Thymus (tissue), 14 donors: ENCODE measurements around the gene FCMR. TPM values are rescaled to one million over a fixed set of nuclear protein-coding genes. Genes with fewer than 3 reads are reported as not detected.

Experiments
- DNase-seq, 9 donors: peaks; one replicate each; pipeline ENCODE4 v3.0.0-alpha.2; 2013; ENCODE audit warnings: low spot score in 9 of 9, low read depth in 6 of 9, missing footprints in 1 of 9
- H3K27ac ChIP-seq, 2 donors: one replicate each; pipeline ENCODE4 v1.5.1; 2013; ENCODE audit warnings: control low read depth in 1 of 2, low read depth in 1 of 2, low read length in 1 of 2, mild to moderate bottlenecking in 1 of 2, moderate library complexity in 1 of 2
- H3K27me3 ChIP-seq, 2 donors: one replicate each; pipeline ENCODE4 v1.5.1; 2013; ENCODE audit warnings: low read length in 1 of 2; ENCODE audit not compliant: control insufficient read depth in 2 of 2, insufficient read depth in 1 of 2
- H3K36me3 ChIP-seq, 2 donors: one replicate each; pipeline ENCODE4 v1.5.1; 2013; ENCODE audit warnings: low read length in 1 of 2, mild to moderate bottlenecking in 1 of 2, moderate library complexity in 1 of 2; ENCODE audit not compliant: control insufficient read depth in 2 of 2, insufficient read depth in 2 of 2
- H3K4me1 ChIP-seq, 2 donors: one replicate each; pipeline ENCODE4 v1.5.1; 2013; ENCODE audit warnings: low read length in 2 of 2; ENCODE audit not compliant: control insufficient read depth in 2 of 2, insufficient read depth in 2 of 2
- H3K4me3 ChIP-seq, 2 donors: one replicate each; pipeline ENCODE4 v1.5.1; 2013; ENCODE audit warnings: low read length in 2 of 2, control low read depth in 1 of 2, mild to moderate bottlenecking in 1 of 2
- H3K9me3 ChIP-seq, 2 donors: one replicate each; pipeline ENCODE4 v1.5.1; 2013; ENCODE audit warnings: low read length in 1 of 2, mild to moderate bottlenecking in 1 of 2; ENCODE audit not compliant: control insufficient read depth in 2 of 2, insufficient read depth in 1 of 2
- WGBS: extraction: QIAGEN DNeasy Blood & Tissue Kit; methylation state at CpG from one replicate; pipeline ENCODE4 v1.1.7; 2013; 5-methylcytosine and 5-hydroxymethylcytosine counted together
- long read RNA-seq, 10 donors: transcript quantifications; one replicate each; lab custom pipeline, GENCODE V29; 2026
- polyA plus RNA-seq: library from polyadenylated mRNA; stranded (reverse); fragments of 200-250 nt; gene quantifications from one replicate; pipeline ENCODE4 v1.2.3, GENCODE V29; 2013
- total RNA-seq: library from RNA; stranded (reverse); fragments of 120-200 nt; gene quantifications from one replicate; pipeline ENCODE4 v1.2.4, GENCODE V29; 2013
- donor health status: healthy.

Gene FCMR
- total RNA-seq (38.9 TPM), polyA plus RNA-seq (59.0 TPM)
- long read RNA-seq, donor 1, partial matches to known transcripts, result 5 of 6 reads
- long read RNA-seq, donor 1, other reads (novel, unspliced or antisense), result 0 of 6 reads
- long read RNA-seq, donor 2, transcript FCMR-206 (2 exons, 572 nt), result minor isoform, 5 of 46 reads
- long read RNA-seq, donor 2, transcript FCMR-209 (2 exons, 587 nt), result minor isoform, 8 of 46 reads
- long read RNA-seq, donor 2, transcript FCMR-201 (8 exons, 1,950 nt), result major isoform, 13 of 46 reads
- long read RNA-seq, donor 2, partial matches to known transcripts, result 15 of 46 reads
- long read RNA-seq, donor 2, other reads (novel, unspliced or antisense), result 0 of 46 reads
- long read RNA-seq, donor 3, transcript FCMR-209 (2 exons, 587 nt), result minor isoform, 9 of 35 reads
- long read RNA-seq, donor 3, transcript FCMR-201 (8 exons, 1,950 nt), result major isoform, 11 of 35 reads
- long read RNA-seq, donor 3, transcript FCMR-206 (2 exons, 572 nt), result minor isoform, 7 of 35 reads
- long read RNA-seq, donor 3, partial matches to known transcripts, result 5 of 35 reads
- long read RNA-seq, donor 3, other reads (novel, unspliced or antisense), result 0 of 35 reads
- long read RNA-seq, donor 4, partial matches to known transcripts, result 7 of 14 reads
- long read RNA-seq, donor 4, other reads (novel, unspliced or antisense), result 0 of 14 reads
- long read RNA-seq, donor 5, transcript FCMR-201 (8 exons, 1,950 nt), result major isoform, 11 of 28 reads
- long read RNA-seq, donor 5, transcript FCMR-209 (2 exons, 587 nt), result minor isoform, 5 of 28 reads
- long read RNA-seq, donor 5, partial matches to known transcripts, result 5 of 28 reads
- long read RNA-seq, donor 5, other reads (novel, unspliced or antisense), result 0 of 28 reads
- long read RNA-seq, donor 6, transcript FCMR-201 (8 exons, 1,950 nt), result major isoform, 5 of 14 reads
- long read RNA-seq, donor 6, partial matches to known transcripts, result 0 of 14 reads
- long read RNA-seq, donor 6, other reads (novel, unspliced or antisense), result 0 of 14 reads
- long read RNA-seq, donor 7, transcript FCMR-201 (8 exons, 1,950 nt), result minor isoform, 5 of 21 reads
- long read RNA-seq, donor 7, transcript FCMR-209 (2 exons, 587 nt), result major isoform, 6 of 21 reads
- long read RNA-seq, donor 7, partial matches to known transcripts, result 6 of 21 reads
- long read RNA-seq, donor 7, other reads (novel, unspliced or antisense), result 0 of 21 reads
- long read RNA-seq, donor 8, partial matches to known transcripts, result 5 of 7 reads
- long read RNA-seq, donor 8, other reads (novel, unspliced or antisense), result 0 of 7 reads
- long read RNA-seq, donor 9, transcript FCMR-201 (8 exons, 1,950 nt), result major isoform, 7 of 19 reads
- long read RNA-seq, donor 9, partial matches to known transcripts, result 5 of 19 reads
- long read RNA-seq, donor 9, other reads (novel, unspliced or antisense), result 0 of 19 reads
- long read RNA-seq, donor 10, partial matches to known transcripts, result 0 of 5 reads
- long read RNA-seq, donor 10, other reads (novel, unspliced or antisense), result 0 of 5 reads

GRCh38 chr1:206921772-206922265 lies at the start of gene FCMR:
Gene FCMR, minus strand, starts transcription at chr1:206921941. Its CDS starts 87 bp downstream, at chr1:206921854.
- H3K4me1 ChIP-seq, result peaks cover 41 to 74% of the 10 kb centered on the region in 2 donors
- H3K27ac ChIP-seq, result peak within 1 kb of the TSS; percentile 99
- WGBS, result 2% methylated on average over 7 of the region's 7 CpGs
- peak within 1 kb of the TSS; percentile 60 to 61 for H3K4me3 ChIP-seq
- peaks cover 0 to 7% of the 10 kb centered on the region in 2 donors for H3K9me3 ChIP-seq
- peaks cover 0 to 3% of the 10 kb centered on the region in 2 donors for H3K36me3 ChIP-seq
- H3K27me3 ChIP-seq, result no peaks in the 10 kb centered on the region
- DNase-seq, result peak in 8 of 9 donors; percentile 69 to 93 (median 81)

GRCh38 chr1:206971029-206971655 lies 49.4 kb upstream of the FCMR start:
- WGBS, result 96% methylated on average over 2 of the region's 2 CpGs
- no peaks in the 10 kb centered on the region for H3K36me3 ChIP-seq
- H3K27me3 ChIP-seq, result no peaks in the 10 kb centered on the region
- H3K27ac ChIP-seq, result no peak overlapping the region
- DNase-seq, result no peak
- peaks cover 7 to 13% of the 10 kb centered on the region in 2 donors for H3K4me1 ChIP-seq
- no peak overlapping the region for H3K4me3 ChIP-seq
- H3K9me3 ChIP-seq, result no peaks in the 10 kb centered on the region

DNA sequence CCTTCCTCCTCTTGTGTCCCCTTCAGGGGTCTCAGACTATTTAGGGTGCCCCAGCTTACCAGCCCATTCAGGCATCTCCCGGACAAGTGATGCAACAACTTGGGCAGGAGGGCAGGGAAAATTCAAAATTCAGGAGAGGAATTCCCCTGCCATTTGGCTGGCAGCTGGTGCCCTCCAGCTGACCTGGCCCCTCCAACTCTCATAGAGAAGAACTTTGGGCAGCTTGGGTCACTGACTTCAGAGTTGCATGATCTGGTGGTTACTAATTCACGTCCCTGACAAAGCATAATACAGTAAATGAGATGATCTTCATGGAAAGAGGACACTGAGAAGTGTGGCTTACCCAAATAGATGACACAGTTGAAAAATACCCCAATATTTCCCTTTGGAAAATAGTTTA lies 48.7 kb upstream of the FCMR start, which contains the start of gene FCAMR:
TSS of gene FCAMR (minus strand) at position 15 of the 400 bp plus-strand sequence. CDS start 335 bp downstream, outside the sequence.
- WGBS, result 93% methylated on average over 2 of the region's 2 CpGs
- Histone ChIP-seq H3K36me3 (no peaks in the 10 kb centered on the region), H3K27me3 (no peaks in the 10 kb centered on the region), H3K27ac (no peak within 1 kb of the TSS), H3K4me3 (no peak within 1 kb of the TSS), H3K4me1 (peaks cover 7 to 13% of the 10 kb centered on the region in 2 donors), H3K9me3 (no peaks in the 10 kb centered on the region)
- DNase-seq, result no peak

- DNase-seq, result no peak
- WGBS, result 81% methylated on average over 5 of the region's 5 CpGs
- H3K36me3 ChIP-seq, result no peaks in the 10 kb centered on the region
- H3K27ac ChIP-seq, result no peak overlapping the region
- H3K9me3 ChIP-seq, result no peaks in the 10 kb centered on the region
- H3K4me3 ChIP-seq, result no peak overlapping the region
- no peaks in the 10 kb centered on the region for H3K27me3 ChIP-seq
- peaks cover 7 to 13% of the 10 kb centered on the region in 2 donors for H3K4me1 ChIP-seq
These were observed 47.3 kb upstream of the FCMR start for GRCh38 chr1:206969090-206969489.

DNA sequence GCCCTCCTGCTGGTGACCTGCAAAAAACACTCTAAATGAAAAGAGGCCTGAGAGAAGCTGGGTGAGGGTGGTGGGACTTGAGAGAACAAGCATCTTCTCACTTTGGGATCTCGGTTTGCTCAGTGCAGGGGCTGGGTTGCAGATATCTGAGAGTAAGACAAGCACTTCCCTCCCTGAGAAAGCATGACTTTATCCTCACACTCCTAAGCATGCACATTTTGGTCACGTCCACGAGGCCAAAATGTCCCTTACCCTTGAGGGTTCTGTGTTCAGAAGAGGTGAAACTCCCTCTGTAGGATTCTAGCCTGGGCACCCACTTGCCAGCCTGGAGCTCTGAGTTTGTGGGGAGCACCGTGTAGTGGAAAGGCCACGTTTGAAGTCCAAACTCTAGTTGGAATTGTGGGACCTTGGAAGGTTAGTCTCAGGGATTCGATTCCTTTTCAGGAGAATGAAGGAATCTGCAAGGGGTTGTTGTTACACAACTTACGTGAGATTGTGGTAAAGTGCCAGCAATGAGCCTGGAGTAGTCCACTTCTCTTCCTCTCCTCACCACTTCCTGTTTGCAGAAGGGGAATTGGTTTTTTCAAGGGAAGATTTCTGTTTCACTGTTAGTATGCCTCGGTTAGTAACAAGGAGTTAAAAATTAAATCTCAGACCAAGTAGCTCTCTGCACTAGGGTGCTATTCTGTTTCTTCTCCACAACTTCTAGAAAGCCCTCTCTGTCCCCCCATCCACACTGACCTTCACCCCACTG lies 45.5 kb upstream of the FCMR start:
- Histone ChIP-seq H3K36me3 (no peaks in the 10 kb centered on the region), H3K4me1 (peaks cover 8 to 21% of the 10 kb centered on the region in 2 donors), H3K9me3 (no peaks in the 10 kb centered on the region), H3K27ac (no peak overlapping the region), H3K27me3 (no peaks in the 10 kb centered on the region), H3K4me3 (no peak overlapping the region)
- 20% methylated on average over 8 of the region's 8 CpGs for WGBS
- peak in 6 of 9 donors; percentile 9 to 62 (median 21) for DNase-seq

GRCh38 chr1:206965781-206966180 lies 44.0 kb upstream of the FCMR start:
- Histone ChIP-seq H3K27ac (no peak overlapping the region), H3K4me1 (peaks cover 10 to 34% of the 10 kb centered on the region in 2 donors), H3K27me3 (no peaks in the 10 kb centered on the region), H3K4me3 (no peak overlapping the region), H3K36me3 (no peaks in the 10 kb centered on the region), H3K9me3 (no peaks in the 10 kb centered on the region)
- DNase-seq, result no peak
- WGBS, result 94% methylated on average over 2 of the region's 2 CpGs

DNA sequence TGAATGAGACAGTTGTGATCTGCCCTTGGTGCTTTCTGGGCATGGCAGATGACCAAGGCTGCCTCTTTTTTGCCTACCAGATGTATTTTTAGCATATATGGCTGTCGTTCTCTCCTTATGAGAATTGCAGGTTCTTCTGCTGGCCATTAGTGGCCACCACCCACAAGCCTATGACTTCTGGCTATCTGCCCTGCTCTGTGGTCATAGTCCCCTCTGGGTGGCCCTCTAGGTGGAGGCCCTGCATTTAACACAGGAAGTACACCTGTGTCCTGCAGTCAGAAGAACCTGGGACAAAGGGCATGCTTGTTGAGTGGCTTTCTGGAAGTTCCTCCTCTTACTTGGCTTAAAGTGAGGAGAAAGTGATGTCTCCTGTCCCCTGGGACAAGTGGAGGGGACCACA lies 42.0 kb upstream of the FCMR start:
- WGBS, result 97% methylated on average over 1 of the region's 1 CpG

More for the DNA sequence above, 42.0 kb upstream of the FCMR start:
- H3K4me1 ChIP-seq, result peaks cover 10 to 34% of the 10 kb centered on the region in 2 donors
- H3K27me3 ChIP-seq, result no peaks in the 10 kb centered on the region
- DNase-seq, result no peak
- H3K27ac ChIP-seq, result no peak overlapping the region
- H3K4me3 ChIP-seq, result no peak overlapping the region
- no peaks in the 10 kb centered on the region for H3K9me3 ChIP-seq
- no peaks in the 10 kb centered on the region for H3K36me3 ChIP-seq
